GM19468 (cell line): ENCODE results near the gene CYP24A1.
"Not testable (repeated sequence)": the region's sequence is repeated elsewhere in the genome, so short reads cannot be mapped to it uniquely, and the experiment has no call there.

ENCODE experiments used
- ATAC-seq: cut with Tn5 transposase; IDR thresholded peaks from one replicate; pipeline ENCODE4 v1.9.1; 2021; ENCODE audit warnings: mild to moderate bottlenecking, moderate library complexity, moderate number of reproducible peaks; ENCODE audit not compliant: unreplicated experiment; ENCODE audit errors: extremely low read depth

Gene CYP24A1

DNA sequence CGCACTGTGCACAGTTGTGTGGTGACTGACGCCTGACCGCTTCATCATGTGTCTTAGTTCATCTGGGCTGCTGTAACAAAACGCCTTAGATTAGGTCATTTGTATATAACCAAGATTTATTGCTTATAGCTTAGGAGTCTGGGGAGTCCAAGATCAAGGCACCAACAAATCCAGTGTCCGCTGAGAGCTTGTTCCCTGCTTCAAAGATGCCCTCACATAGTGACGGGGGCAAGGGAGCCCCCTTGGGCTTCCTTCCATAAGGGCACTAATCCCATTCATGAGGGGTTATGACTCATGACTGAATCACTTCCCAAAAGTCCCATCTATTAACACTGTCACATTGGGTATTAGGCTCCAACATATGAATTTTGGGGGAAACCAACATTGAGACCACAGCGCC lies 34.6 kb downstream of the CYP24A1 start:
- ATAC-seq: no peak

GRCh38 chr20:54138427-54138826 lies 35.4 kb downstream of the CYP24A1 start:
- ATAC-seq: no peak

GRCh38 chr20:54137115-54137514 lies 36.7 kb downstream of the CYP24A1 start:
- no peak for ATAC-seq

DNA sequence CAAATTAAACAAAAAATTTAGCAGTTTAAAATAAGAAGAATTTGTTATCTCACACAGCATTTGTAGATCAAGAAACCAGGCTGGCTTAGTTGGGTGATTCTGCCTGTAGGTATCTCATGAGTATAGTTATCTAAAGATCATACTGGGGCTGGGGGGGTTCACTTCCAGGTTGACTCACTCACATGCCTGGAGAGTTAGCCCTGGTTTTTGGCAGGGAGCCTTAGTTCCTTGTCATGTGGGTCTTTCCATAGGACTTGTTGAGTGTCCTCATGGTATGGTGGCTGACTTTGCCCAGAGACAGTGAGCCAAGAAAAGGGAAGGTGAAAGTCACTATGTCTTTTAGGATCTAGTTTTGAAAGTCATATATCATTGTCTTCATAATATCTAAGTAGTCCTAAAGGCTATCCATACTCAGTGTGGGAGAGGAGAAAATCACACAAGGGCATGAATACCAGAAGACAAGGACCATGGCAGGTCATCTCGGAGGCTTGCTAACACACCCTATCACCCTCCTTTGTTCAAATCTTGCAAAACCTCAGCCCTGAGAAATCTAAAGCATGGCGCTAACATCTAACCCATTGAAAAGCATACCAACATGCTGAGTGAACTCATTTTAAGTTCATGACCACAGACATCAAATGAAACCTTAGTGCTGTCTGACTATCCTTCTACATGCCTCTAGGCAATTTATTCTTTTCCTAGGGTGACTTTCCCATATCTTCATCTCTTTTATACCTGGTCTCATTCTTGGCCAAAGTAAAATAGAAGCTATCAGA lies 39.2 kb downstream of the CYP24A1 start:
- no peak for ATAC-seq

GRCh38 chr20:54133434-54134427 lies 40.1 kb downstream of the CYP24A1 start:
- no peak for ATAC-seq

DNA sequence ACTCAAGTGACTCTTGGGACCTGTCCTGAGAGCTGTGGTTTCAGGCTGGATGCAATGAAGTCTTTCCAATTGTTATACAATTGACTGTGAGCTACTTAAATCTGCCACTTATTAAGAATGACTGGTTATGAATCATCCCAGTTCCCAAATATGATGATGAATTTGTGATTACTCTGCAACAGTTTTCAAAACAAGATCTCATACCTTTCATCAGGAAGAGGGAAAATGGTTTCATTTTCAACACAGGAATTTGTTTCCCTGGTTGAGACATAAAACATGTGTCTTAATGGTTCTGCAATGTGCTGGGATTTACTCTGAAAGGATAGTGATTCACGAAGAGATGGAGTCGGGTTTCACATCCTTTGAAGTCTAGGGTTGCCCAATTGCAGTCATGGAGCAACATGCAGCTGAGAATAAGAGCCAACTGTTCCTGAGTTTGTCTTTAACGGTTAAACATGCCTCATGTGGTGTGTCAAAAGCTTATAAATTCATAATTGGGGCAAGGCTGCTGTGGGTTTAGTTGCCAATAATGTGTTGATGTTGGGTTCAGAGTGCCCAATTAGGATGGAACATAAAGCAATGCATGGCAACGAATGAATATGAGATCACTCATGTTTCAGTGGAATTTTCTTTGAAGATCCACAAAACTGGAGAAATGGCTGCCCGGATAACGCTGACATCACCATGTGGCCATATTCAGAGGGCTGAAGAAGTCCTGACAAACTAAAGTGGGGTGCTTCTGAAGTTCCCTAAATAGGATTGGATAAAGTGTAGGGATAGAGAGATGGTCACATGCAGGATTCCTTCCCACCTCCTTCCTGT lies 41.0 kb downstream of the CYP24A1 start:
- no peak for ATAC-seq

GRCh38 chr20:54131675-54132611 lies 41.8 kb downstream of the CYP24A1 start:
- no peak for ATAC-seq

GRCh38 chr20:54131125-54131524 lies 42.7 kb downstream of the CYP24A1 start:
- ATAC-seq: not testable (repeated sequence)

- ATAC-seq: no peak
Observed at GRCh38 chr20:54129350-54129749, 44.4 kb downstream of the CYP24A1 start.

DNA sequence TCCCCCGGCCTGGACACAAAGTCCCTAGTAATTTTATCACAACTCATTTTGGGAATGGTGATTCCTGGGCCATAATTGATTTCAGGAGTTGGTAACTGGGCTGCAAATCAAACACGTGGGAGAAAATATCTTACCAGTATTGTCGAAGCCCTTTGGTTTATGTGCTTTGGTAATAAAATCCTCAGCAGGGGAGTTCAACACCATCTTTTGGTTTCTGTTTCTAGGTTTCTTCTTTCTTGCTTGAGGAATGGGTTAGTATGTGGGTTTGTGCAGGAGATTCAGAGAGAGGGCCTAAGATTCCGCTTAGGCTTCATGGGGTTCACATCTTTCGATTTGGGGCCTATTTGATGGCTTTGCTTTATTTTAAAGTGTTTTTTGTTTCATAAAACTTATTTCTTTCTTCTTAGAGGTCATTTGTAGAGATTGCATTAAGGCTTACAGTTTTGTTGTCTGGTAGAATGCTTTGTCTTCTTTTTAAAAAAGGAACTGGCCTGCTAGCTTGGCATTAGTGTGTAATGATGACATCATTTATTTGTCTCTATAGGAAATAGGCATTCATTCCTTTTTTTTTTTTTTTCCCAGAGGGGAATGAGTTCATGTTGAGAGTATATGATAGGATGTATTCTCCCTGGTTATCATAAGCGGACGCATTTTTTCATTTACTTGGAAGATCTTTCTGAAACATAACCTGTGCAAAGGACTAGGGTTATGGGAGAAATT lies 45.8 kb downstream of the CYP24A1 start:
- ATAC-seq: no peak

DNA sequence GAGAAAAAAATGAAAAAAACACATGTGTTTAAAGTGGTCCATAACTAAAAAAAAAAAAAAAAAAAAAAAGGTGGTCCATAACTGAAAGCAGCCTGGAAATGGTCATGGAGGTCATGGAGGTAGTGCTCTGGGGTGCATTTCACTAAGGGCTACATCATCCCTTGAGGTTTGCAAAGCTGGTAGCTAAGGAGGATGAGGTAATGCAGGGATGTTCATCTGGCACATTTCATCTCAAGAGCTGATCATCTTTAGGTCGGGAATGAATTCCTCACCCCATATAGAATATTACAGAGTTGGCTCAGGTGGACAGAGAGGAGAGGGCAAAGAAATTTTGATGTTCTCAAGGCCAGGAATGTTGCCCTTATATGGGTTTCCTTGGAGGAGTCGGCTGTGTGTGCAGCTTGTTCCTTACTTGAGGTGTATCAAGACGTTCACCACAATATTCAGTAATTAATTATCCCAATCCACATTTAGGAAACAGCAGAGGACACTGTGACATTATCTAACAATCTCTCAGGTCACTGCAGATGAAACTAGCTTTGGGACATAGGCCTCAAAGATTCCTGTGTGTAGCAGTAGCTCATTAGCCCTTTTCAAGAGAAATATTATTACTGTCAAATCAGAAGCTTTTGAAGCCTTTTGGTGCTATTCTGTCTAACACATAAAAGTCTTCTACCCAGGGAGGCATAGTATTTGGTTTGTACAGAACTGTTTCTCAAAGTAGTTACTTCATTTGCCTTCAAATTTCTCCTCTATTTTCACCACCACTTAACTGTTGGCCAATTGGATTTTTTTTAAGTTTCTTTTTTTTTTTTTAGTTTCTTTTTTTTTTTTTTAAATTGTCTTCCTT lies 46.8 kb downstream of the CYP24A1 start:
- ATAC-seq: no peak

DNA sequence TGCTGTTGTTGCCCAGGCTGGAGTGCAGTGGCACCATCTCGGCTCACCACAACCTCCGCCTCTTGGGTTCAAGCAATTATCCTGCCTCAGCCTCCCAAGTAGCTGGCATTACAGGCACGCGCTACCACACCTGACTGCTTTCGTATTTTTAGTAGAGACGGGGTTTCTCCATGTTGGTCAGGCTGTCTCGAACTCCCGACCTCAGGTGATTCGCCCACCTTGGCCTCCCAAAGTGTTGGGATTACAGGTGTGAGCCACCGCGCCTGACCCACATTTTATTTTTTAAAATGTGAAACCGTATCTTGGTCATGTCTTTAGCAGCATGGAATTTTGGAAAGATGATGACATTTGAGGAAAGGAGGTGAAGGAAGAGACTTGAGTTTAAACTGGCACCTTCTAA lies 47.5 kb downstream of the CYP24A1 start:
- ATAC-seq: not testable (repeated sequence)

GRCh38 chr20:54123587-54124180 lies 50.1 kb downstream of the CYP24A1 start:
- ATAC-seq: no peak

GRCh38 chr20:54122681-54123586 lies 50.9 kb downstream of the CYP24A1 start:
- no peak for ATAC-seq

DNA sequence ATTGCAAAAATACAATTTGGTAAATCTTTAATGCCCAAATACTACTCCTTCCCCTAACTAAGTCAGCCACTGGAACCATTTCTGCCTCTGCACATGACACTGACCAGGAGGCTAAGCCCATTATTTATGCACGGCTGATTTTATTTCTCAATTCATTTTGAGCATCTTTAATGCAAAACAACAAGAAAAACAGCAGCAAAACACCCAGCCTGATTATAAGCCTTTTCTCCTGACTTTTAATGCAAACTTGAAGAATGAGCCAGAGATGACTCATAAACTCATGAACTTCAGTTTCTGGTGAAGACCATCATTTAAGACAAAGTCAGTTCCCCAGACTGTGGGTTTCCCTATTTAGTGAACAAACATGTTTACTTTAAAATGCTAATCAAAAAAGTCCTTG lies 51.6 kb downstream of the CYP24A1 start:
- no peak for ATAC-seq

GRCh38 chr20:54119744-54120143 lies 54.0 kb downstream of the CYP24A1 start:
- no peak for ATAC-seq
